Caco-2 (cell line): ENCODE data around the gene PTPN6. TPM values are rescaled to one million over a fixed set of nuclear protein-coding genes. Genes with fewer than 3 reads are reported as not detected.

Experiments
- BruUV-seq: library from RNA; stranded (reverse); fragments of 400-500 nt; replicated peaks from 2 replicates; lab custom pipeline; 2021; lab: Mats Ljungman, UMichigan
- CTCF ChIA-PET: fragments of 300-600 bp; sonication (Branson Sonifier 250); formaldehyde crosslinking; loops from one replicate; lab custom pipeline; 2022; ENCODE audit warnings: antibody characterized with exemption; lab: Charles Lee
- POLR2A ChIA-PET: fragments of 300-600 bp; sonication (Branson Sonifier 250); formaldehyde crosslinking; loops from one replicate; lab custom pipeline; 2022; ENCODE audit warnings: antibody characterized with exemption; lab: Charles Lee
- DNase-seq, 2 experiments: peaks; one replicate each; pipeline versions ENCODE4 v3.0.0 to v3.0.0-alpha.2; 2020 to 2022
- H3K27me3 ChIP-seq: replicated peaks from 2 replicates; pipeline ENCODE4 v1.6.0; 2011; ENCODE audit warnings: low read length; ENCODE audit not compliant: control insufficient read depth, insufficient read depth
- H3K36me3 ChIP-seq: 2 replicates; pipeline ENCODE4 v1.5.1; 2011; ENCODE audit warnings: low read length; ENCODE audit not compliant: control insufficient read depth, insufficient read depth
- H3K4me1 ChIP-seq: fragments of 250-450 bp; sonication (Bioruptor Pico); 2 replicates; pipeline ENCODE4 v1.5.1; 2020; ENCODE audit warnings: mild to moderate bottlenecking
- H3K4me3 ChIP-seq: 2 replicates; pipeline ENCODE4 v1.5.1; 2011; ENCODE audit warnings: low read depth, mild to moderate bottlenecking, control low read depth, low read length
- H3K9me3 ChIP-seq: fragments of 250-450 bp; sonication (Bioruptor Pico); 2 replicates; pipeline ENCODE4 v1.5.1; 2020; ENCODE audit warnings: mild to moderate bottlenecking, moderate library complexity
- H3K27ac Mint-ChIP-seq: one replicate; pipeline ENCODE4 v1.8.0; 2022; ENCODE audit warnings: mixed read lengths; ENCODE audit not compliant: unreplicated experiment
- H3K27me3 Mint-ChIP-seq: one replicate; pipeline ENCODE4 v1.8.0; 2022; ENCODE audit warnings: mixed read lengths; ENCODE audit not compliant: insufficient read depth, unreplicated experiment
- H3K36me3 Mint-ChIP-seq: one replicate; pipeline ENCODE4 v1.8.0; 2022; ENCODE audit warnings: mild to moderate bottlenecking, mixed read lengths; ENCODE audit not compliant: insufficient read depth, unreplicated experiment
- H3K4me1 Mint-ChIP-seq: one replicate; pipeline ENCODE4 v1.8.0; 2022; ENCODE audit warnings: low read depth, mixed read lengths; ENCODE audit not compliant: unreplicated experiment
- H3K4me3 Mint-ChIP-seq: one replicate; pipeline ENCODE4 v1.8.0; 2022; ENCODE audit warnings: mild to moderate bottlenecking, moderate library complexity, mixed read lengths; ENCODE audit not compliant: unreplicated experiment
- H3K9me3 Mint-ChIP-seq: one replicate; pipeline ENCODE4 v1.8.0; 2022; ENCODE audit warnings: mixed read lengths; ENCODE audit not compliant: unreplicated experiment
- CTCF ChIP-seq, 2 experiments: fragments of 200-600 bp in 1 of 2; IDR thresholded peaks; 1 replicate in 1 of 2; 2 replicates in 1 of 2; pipeline versions ENCODE4 v1.5.1 to v1.8.0; 2011 to 2022; ENCODE audit warnings: antibody characterized with exemption in 1 of 2, control low read depth in 1 of 2, inconsistent platforms in 1 of 2, low read depth in 1 of 2, low read length in 1 of 2, mild to moderate bottlenecking in 1 of 2, moderate library complexity in 1 of 2; ENCODE audit not compliant: insufficient read depth in 1 of 2, severe bottlenecking in 1 of 2, unreplicated experiment in 1 of 2
- intact Hi-C: fragments of 100-400 bp; cut with micrococcal nuclease; formaldehyde crosslinking; loops from one replicate; pipeline ENCODE4 v1.10.0; 2022; ENCODE audit not compliant: unreplicated experiment
- microRNA-seq: library from miRNA; unstranded; fragments of <30 nt; microRNA quantifications from one replicate; pipeline ENCODE4 v1.2.0, GENCODE V29; 2022
- total RNA-seq: library from RNA; stranded (reverse); gene quantifications from 2 replicates; pipeline ENCODE4 v1.2.3, GENCODE V29; 2022

Gene PTPN6
- total RNA-seq, 1 experiment from 2014 or later: 43.9 TPM

DNA sequence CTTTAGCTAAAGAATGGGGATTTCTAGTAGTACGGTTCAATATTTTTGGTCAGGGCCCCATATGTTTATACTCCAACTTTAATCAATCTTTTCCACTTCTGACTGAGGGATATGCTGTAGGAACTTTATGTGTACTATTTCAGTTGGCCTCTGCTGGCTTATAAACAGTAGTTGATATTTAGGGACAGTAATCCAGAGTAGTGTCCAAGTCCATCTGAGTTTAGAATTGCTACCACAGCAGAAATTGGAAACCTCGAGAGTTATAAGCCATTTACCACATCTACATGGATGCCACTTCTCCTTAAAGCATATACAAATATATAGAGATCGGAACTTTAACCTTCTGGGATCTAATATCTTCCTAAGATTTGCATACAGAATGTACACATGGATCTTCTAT is 55.5 kb downstream of the PTPN6 start:
- H3K36me3 ChIP-seq: peaks cover 1% of the 10 kb centered on the region; the same call in 1 of the 2 replicates
- H3K4me1 Mint-ChIP-seq: peaks cover 21% of the 10 kb centered on the region
- POLR2A ChIA-PET: no interaction called here
- no peaks in the 10 kb centered on the region; the same call in 1 of the 2 replicates for H3K4me1 ChIP-seq
- no peaks in the 10 kb centered on the region for H3K36me3 Mint-ChIP-seq
- H3K4me3 ChIP-seq: no peak overlapping the region
- TF ChIP-seq CTCF (IDR thresholded peaks at IDR 0.05; ENCODE audit: insufficient read depth in 1 of 2, low read depth in 1 of 2, low read length in 1 of 2, severe bottlenecking in 1 of 2, unreplicated experiment in 1 of 2): no peak
- no peaks in the 10 kb centered on the region for H3K27me3 ChIP-seq
- H3K4me3 Mint-ChIP-seq: no peak overlapping the region
- no peaks in the 10 kb centered on the region for H3K27me3 Mint-ChIP-seq
- no peaks in the 10 kb centered on the region for H3K9me3 ChIP-seq
- no peak for DNase-seq
- CTCF ChIA-PET: no interaction called here
- H3K9me3 Mint-ChIP-seq: no peaks in the 10 kb centered on the region
- intact Hi-C loops: no loop called here
- no peak overlapping the region for H3K27ac Mint-ChIP-seq
- no TSS peak for BruUV-seq

GRCh38 chr12:7008864-7009263 is 57.7 kb downstream of the PTPN6 start:
- intact Hi-C loops: no loop called here
- peaks cover 13% of the 10 kb centered on the region for H3K4me1 Mint-ChIP-seq
- no peak for TF ChIP-seq CTCF (IDR thresholded peaks at IDR 0.05; ENCODE audit: insufficient read depth in 1 of 2, low read depth in 1 of 2, low read length in 1 of 2, severe bottlenecking in 1 of 2, unreplicated experiment in 1 of 2)
- ChIA-PET POLR2A (no interaction called here), CTCF (interaction anchor here (0.6 kb wide), 1 partner anchor 12 kb away, joined by 3 read pairs; no protein-coding TSS in a partner anchor)
- Histone ChIP-seq H3K27me3 (no peaks in the 10 kb centered on the region), H3K9me3 (no peaks in the 10 kb centered on the region), H3K4me1 (no peaks in the 10 kb centered on the region; the same call in 1 of the 2 replicates), H3K36me3 (peaks cover 3% of the 10 kb centered on the region; the same call in 1 of the 2 replicates), H3K4me3 (no peak overlapping the region)
- H3K4me3 Mint-ChIP-seq: no peak overlapping the region
- peaks cover 6% of the 10 kb centered on the region for H3K36me3 Mint-ChIP-seq
- H3K27me3 Mint-ChIP-seq: no peaks in the 10 kb centered on the region
- no peak overlapping the region for H3K27ac Mint-ChIP-seq
- H3K9me3 Mint-ChIP-seq: no peaks in the 10 kb centered on the region
- BruUV-seq: no TSS peak
- DNase-seq: no peak

- Mint-ChIP-seq H3K27ac (no peak overlapping the region), H3K9me3 (no peaks in the 10 kb centered on the region), H3K4me3 (no peak overlapping the region), H3K4me1 (peaks cover 13% of the 10 kb centered on the region), H3K27me3 (no peaks in the 10 kb centered on the region), H3K36me3 (peaks cover 6% of the 10 kb centered on the region)
- Histone ChIP-seq H3K4me1 (no peaks in the 10 kb centered on the region; the same call in 1 of the 2 replicates), H3K4me3 (no peak overlapping the region), H3K9me3 (no peaks in the 10 kb centered on the region), H3K27me3 (no peaks in the 10 kb centered on the region), H3K36me3 (peaks cover 3% of the 10 kb centered on the region; the same call in 1 of the 2 replicates)
- no peak for DNase-seq
- intact Hi-C loops: no loop called here
- ChIA-PET POLR2A (no interaction called here), CTCF (interaction anchor here (0.6 kb wide), 2 partner anchors 13 to 124 kb away, joined by 3 to 4 read pairs; no protein-coding TSS in a partner anchor)
- BruUV-seq: no TSS peak
- no peak for TF ChIP-seq CTCF (IDR thresholded peaks at IDR 0.05; ENCODE audit: insufficient read depth in 1 of 2, low read depth in 1 of 2, low read length in 1 of 2, severe bottlenecking in 1 of 2, unreplicated experiment in 1 of 2)
These were observed 58.4 kb downstream of the PTPN6 start for GRCh38 chr12:7009512-7009911.

Small RNA genes within 50 kb of the gene (microRNA-seq; reads per million reads assigned to microRNA genes)
- gene MIR141 (1,972 reads per million, percentile 92 among the genes with 10 or more reads in this experiment), gene MIR200C (47,568 reads per million, percentile 99 among the genes with 10 or more reads in this experiment)

Other genes starting within 250 kb of the PTPN6 start
- 56.8 and 61.9 TPM in 2 replicates for gene COPS7A, start 227.3 kb upstream of the PTPN6 start, total RNA-seq
- gene MLF2, start 198.2 kb upstream of the PTPN6 start, total RNA-seq: 303 and 309 TPM in 2 replicates
- gene PTMS, start 185.0 kb upstream of the PTPN6 start, total RNA-seq: 264 and 285 TPM in 2 replicates
- gene LAG3, start 178.8 kb upstream of the PTPN6 start, total RNA-seq: 1.9 and 3.2 TPM in 2 replicates
- not detected in 2 replicates for gene CD4, start 161.8 kb upstream of the PTPN6 start, total RNA-seq
- gene GPR162, start 129.5 kb upstream of the PTPN6 start, total RNA-seq: 0.81 and 1.2 TPM in 2 replicates
- 25.1 and 25.6 TPM in 2 replicates for gene P3H3, start 122.9 kb upstream of the PTPN6 start, total RNA-seq
- 3.9 and 5.1 TPM in 2 replicates for gene GNB3, start 110.4 kb upstream of the PTPN6 start, total RNA-seq
- gene CDCA3, start 100.1 kb upstream of the PTPN6 start, total RNA-seq: 147 and 152 TPM in 2 replicates
- 226 and 230 TPM in 2 replicates for gene USP5, start 99.2 kb upstream of the PTPN6 start, total RNA-seq
- gene TPI1, start 83.8 kb upstream of the PTPN6 start, total RNA-seq: 1,141 and 1,254 TPM in 2 replicates
- 23.7 and 24.7 TPM in 2 replicates for gene SPSB2, start 78.1 kb upstream of the PTPN6 start, total RNA-seq
- gene LRRC23, start 46.5 kb upstream of the PTPN6 start, total RNA-seq: 7.8 and 8.6 TPM in 2 replicates
- 23.2 and 25.3 TPM in 2 replicates for gene ENO2, start 36.8 kb upstream of the PTPN6 start, total RNA-seq
- 126 TPM in 2 replicates for gene ATN1, start 23.4 kb upstream of the PTPN6 start, total RNA-seq
- gene RNU7-1, start 7.5 kb upstream of the PTPN6 start, total RNA-seq: not detected in 2 replicates
- gene C12orf57, start 7.3 kb upstream of the PTPN6 start, total RNA-seq: 111 TPM in 2 replicates
- gene PHB2, start 19.3 kb downstream of the PTPN6 start, total RNA-seq: 411 and 479 TPM in 2 replicates
- 149 and 161 TPM in 2 replicates for gene EMG1, start 19.6 kb downstream of the PTPN6 start, total RNA-seq
- gene LPCAT3, start 67.1 kb downstream of the PTPN6 start, total RNA-seq: 142 and 155 TPM in 2 replicates
- gene C1S, start 109.4 kb downstream of the PTPN6 start, total RNA-seq: 5.3 and 6.1 TPM in 2 replicates
- gene C1R, start 141.1 kb downstream of the PTPN6 start, total RNA-seq: 3.9 and 4.2 TPM in 2 replicates
- gene C1RL, start 157.9 kb downstream of the PTPN6 start, total RNA-seq: 38.7 and 40.2 TPM in 2 replicates
- 0.86 and 1.8 TPM in 2 replicates for gene RBP5, start 177.5 kb downstream of the PTPN6 start, total RNA-seq
- 40.2 and 44.3 TPM in 2 replicates for gene CLSTN3, start 179.0 kb downstream of the PTPN6 start, total RNA-seq
- gene PEX5, start 238.3 kb downstream of the PTPN6 start, total RNA-seq: 74.5 and 82.7 TPM in 2 replicates